ENCODE results near the gene CAPNS1.

DNA sequence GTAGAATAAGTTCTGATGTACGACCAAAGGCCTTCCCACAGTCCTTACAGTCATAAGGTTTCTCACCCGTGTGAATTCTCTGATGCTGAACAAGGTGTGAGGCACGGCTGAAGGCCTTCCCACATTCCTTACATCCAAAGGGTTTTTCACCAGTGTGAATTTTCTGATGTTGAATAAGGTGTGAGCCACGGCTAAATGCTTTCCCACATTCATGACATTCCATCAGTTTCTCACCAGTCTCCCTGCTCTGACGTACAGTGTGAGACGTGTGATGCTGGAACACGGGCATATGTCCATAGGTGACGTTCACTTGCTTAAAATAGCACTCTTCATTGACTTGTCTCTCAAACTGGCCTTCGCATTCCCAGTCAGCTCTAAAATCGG is 43.4 kb downstream of the CAPNS1 start:
- no peak for TF ChIP-seq POLR2AphosphoS5 (IDR thresholded peaks at IDR 0.05; ENCODE audit: borderline replicate concordance, low read depth, low read length)
- no peak for TF ChIP-seq EZH2 (IDR thresholded peaks at IDR 0.05)
- no peak for TF ChIP-seq FOXP2 (optimal IDR thresholded peaks at IDR 0.05; ENCODE audit: control extremely low read depth, extremely low read length, insufficient read depth)

Measured in SK-N-MC (cell line).